ENCODE data around the gene GSAP.

The GSAP gene

DNA sequence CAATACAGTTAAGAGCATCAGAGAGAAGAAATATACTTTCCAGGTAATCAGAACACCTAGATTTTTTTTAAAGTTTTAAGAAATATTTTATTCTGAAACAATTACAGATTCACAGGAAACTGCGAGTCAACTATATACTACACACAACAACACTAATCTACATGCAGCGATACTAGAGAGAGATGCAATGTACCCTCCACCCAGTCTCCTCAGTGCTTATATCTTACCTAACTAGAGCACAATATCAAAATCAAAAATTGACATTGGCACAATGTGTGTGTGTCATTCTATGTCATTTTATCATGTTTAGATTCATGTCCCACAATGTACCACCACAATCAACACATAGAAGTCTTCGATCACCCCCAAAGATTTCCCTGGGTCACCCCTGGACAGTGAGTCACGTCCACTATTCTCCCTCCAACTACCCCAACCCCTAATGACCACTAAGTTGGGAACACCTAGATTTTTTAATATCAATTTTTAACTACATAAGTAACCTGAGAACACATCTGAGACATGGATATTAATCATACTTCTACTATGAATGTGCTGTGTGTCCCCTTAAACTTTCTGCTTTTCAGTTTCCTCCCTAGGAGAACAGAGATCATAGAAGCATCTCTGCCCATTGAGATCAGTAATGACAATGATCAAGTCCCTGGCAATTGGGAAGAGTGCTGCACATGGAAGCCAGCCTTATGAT is 86.5 kb downstream of the GSAP start:
- Histone ChIP-seq H3K9ac (ENCODE audit: low read depth, low read length) (no peak overlapping the region), H3K36me3 (ENCODE audit: insufficient read depth, low read length) (no peaks in the 10 kb centered on the region), H3K4me1 (ENCODE audit: insufficient read depth, low read length) (peaks cover 13% of the 10 kb centered on the region; the same call in 1 of the 2 replicates), H3K9me3 (ENCODE audit: control insufficient read depth, insufficient read depth, low read length) (no peaks in the 10 kb centered on the region)

DNA sequence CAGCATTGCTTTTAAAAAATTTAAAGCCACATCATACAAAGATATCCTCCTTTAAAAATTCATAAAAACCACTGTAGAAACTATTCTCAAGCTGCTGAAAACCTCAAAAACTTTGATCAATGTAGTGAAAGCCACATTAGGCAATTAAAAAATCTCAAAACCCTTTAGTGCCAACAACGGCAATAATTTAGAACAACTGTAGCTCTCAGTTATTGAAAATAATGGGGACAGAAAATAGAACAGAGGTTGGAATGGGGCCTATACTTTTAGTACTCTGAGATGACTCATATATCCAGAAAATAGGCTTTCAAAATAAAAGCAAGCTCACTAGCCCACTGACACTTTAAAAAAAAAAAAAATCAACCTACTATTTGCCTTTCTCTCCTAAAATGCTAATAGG is 87.5 kb downstream of the GSAP start:
- H3K9ac ChIP-seq (ENCODE audit: low read depth, low read length) = no peak overlapping the region

DNA sequence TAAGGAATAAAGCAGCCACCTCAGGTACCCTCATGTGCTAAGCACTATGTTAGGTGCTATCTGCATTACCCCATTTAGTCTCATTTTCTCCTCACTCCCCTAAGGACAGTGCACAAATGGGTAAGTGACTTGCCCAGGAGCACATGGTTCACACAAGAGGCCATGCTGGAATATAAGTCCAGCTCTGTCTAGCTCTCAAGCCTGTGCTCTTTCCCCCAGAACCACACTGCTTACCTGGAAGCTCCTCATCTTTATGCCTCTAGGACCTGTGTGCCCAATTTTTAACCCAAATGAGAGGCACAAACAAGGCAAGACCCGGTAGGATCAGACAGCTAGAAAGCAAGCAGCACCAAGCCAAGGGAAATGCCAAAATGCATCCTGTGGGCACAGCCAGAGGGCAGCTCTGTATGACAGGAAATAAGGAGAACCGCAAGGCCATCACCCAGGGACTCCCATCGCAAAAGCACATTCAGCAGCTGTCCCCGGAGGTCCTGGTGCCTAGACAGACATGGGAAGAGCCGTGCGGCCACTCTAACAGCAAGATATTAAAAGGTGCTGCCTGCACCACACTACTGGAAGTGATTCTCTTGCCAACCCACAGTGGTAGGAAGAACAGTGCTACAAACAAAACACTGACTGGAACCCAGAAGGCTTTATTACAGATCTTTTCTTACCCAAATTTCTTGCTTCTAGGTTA is 88.1 kb downstream of the GSAP start:
- H3K9me3 ChIP-seq (ENCODE audit: control insufficient read depth, insufficient read depth, low read length) = no peaks in the 10 kb centered on the region
- H3K36me3 ChIP-seq (ENCODE audit: insufficient read depth, low read length) = no peaks in the 10 kb centered on the region
- H3K4me1 ChIP-seq (ENCODE audit: insufficient read depth, low read length) = peaks cover 13% of the 10 kb centered on the region; the same call in 1 of the 2 replicates
- H3K9ac ChIP-seq (ENCODE audit: low read depth, low read length) = no peak overlapping the region

More for the DNA sequence above, 87.5 kb downstream of the GSAP start:
- peaks cover 13% of the 10 kb centered on the region; the same call in 1 of the 2 replicates for H3K4me1 ChIP-seq (ENCODE audit: insufficient read depth, low read length)
- no peaks in the 10 kb centered on the region for H3K9me3 ChIP-seq (ENCODE audit: control insufficient read depth, insufficient read depth, low read length)
- H3K36me3 ChIP-seq (ENCODE audit: insufficient read depth, low read length) = no peaks in the 10 kb centered on the region

DNA sequence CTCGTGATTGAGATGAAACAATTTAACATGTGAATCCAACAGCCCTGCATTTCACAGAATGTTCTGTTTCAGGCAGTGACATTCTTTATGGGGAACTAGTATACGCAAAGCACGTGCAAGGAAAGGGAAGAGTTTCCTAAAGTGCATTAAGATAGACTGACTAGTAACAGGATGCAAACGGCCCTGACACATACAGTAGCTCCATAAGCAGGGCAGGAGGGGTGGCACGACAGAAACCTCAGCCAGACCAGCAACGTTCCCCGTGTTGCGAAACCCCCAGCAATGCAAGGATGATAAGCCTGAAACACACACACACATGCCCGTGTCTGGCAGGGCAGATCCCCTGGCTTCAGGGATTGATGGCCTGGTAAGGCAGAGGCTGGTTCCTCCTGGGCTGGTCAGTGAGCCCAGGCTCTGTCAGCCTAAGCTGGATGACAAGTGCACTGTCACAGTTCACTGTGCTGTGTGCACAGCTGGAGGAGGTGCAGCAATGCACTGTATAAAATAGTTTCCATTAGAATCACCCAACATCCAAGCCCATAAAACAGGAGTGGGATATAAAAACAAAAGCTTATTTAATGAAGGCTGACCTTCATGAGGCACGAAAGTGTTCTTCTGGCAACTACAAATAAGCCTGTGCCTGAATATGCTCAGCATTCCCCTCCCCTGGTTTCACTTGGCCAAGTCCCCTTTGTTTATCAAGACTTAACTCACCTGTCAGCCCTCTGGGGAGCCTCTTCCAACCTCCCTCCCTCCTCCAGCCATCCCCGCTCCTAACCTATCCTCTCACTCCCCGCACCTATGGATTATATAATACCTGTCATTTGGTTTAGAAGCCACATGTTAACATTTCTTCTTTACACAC is 88.8 kb downstream of the GSAP start:
- no peaks in the 10 kb centered on the region for H3K9me3 ChIP-seq (ENCODE audit: control insufficient read depth, insufficient read depth, low read length)
- peaks cover 13% of the 10 kb centered on the region; the same call in 1 of the 2 replicates for H3K4me1 ChIP-seq (ENCODE audit: insufficient read depth, low read length)
- H3K36me3 ChIP-seq (ENCODE audit: insufficient read depth, low read length) = no peaks in the 10 kb centered on the region
- no peak overlapping the region for H3K9ac ChIP-seq (ENCODE audit: low read depth, low read length)

DNA sequence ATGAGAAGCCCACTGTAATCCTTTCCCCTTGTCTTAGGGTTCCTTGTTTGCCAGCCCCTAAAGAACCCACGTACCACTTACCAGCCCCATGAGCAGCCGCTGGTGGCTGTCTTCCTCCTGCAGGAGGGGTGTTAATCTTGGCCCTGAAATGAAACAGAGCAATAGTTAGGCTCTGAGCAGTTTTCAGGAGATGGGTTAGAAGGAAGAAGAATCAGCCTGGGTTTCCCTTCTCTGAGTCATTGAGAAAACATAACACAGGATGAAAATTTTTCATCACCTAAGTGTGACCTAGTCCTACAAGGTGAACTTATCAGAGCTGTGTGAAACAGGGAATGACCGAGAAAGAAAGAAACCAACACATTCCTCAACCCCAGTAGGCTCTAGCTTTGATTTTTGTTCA is 90.0 kb downstream of the GSAP start:
- Histone ChIP-seq H3K9ac (ENCODE audit: low read depth, low read length) (no peak overlapping the region), H3K9me3 (ENCODE audit: control insufficient read depth, insufficient read depth, low read length) (no peaks in the 10 kb centered on the region), H3K4me1 (ENCODE audit: insufficient read depth, low read length) (peaks cover 13% of the 10 kb centered on the region; the same call in 1 of the 2 replicates), H3K36me3 (ENCODE audit: insufficient read depth, low read length) (no peaks in the 10 kb centered on the region)

DNA sequence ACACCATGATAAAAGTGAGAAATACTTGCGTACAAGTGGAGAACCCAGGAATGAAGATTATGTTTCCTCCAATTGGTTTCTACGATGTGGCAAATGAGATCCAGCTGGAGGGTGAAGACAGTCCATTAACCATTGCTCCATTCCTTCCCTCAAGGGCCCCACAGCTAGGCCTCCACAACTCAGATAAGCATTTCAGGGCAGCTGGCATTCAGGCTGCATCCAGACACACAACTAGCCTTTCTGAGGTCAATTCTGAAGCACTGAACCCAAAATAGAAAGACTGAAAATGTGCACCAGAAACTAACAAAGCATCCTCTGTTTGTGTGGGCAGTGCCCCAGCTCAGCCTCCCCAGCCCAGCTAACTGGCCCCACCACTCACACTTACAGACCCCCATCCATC is 94.8 kb downstream of the GSAP start:
- Histone ChIP-seq H3K9ac (ENCODE audit: low read depth, low read length) (no peak overlapping the region), H3K9me3 (ENCODE audit: control insufficient read depth, insufficient read depth, low read length) (no peaks in the 10 kb centered on the region), H3K4me1 (ENCODE audit: insufficient read depth, low read length) (no peaks in the 10 kb centered on the region), H3K36me3 (ENCODE audit: insufficient read depth, low read length) (no peaks in the 10 kb centered on the region)

DNA sequence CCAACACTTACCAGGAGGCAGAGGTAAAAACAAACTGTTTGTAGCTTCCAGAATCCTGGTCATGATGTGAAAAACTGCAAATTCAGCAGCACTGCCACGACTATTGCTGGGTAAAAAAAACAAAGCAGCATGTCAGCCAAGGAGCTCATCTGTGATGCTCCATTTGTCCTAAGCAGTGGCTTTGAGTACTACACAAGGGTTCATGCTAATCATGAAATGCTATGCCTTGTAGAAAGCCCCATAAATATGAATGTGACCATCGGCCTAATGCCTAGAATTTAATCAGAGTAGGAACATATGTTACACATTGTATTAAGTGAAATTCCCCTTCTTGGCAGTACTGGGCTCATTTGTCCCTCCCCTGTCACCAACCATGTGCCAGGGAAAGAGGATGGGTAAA is 95.4 kb downstream of the GSAP start:
- Histone ChIP-seq H3K9me3 (ENCODE audit: control insufficient read depth, insufficient read depth, low read length) (no peaks in the 10 kb centered on the region), H3K9ac (ENCODE audit: low read depth, low read length) (no peak overlapping the region)

DNA sequence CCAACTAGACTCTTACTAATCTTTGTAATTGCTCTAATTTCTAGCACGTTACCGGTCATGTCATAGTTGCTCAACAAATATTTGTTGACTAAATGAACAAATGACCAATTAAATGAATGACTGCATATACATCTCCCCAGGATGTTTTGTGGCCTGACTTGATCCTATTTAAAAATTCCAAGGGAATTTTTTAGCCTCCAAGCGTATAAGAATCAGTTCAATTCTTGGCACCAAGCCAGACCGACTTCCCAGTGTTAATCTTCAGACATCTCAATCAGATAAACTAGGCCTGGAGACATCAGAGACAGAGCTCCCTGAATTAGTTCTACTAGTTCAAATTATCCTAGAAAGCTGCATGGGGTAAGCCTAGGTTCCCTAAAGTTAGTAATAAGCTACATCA is 96.0 kb downstream of the GSAP start:
- Histone ChIP-seq H3K9me3 (ENCODE audit: control insufficient read depth, insufficient read depth, low read length) (no peaks in the 10 kb centered on the region), H3K4me1 (ENCODE audit: insufficient read depth, low read length) (no peaks in the 10 kb centered on the region), H3K36me3 (ENCODE audit: insufficient read depth, low read length) (no peaks in the 10 kb centered on the region), H3K9ac (ENCODE audit: low read depth, low read length) (no peak overlapping the region)

More for the DNA sequence above, 95.4 kb downstream of the GSAP start:
- no peaks in the 10 kb centered on the region for H3K36me3 ChIP-seq (ENCODE audit: insufficient read depth, low read length)
- no peaks in the 10 kb centered on the region for H3K4me1 ChIP-seq (ENCODE audit: insufficient read depth, low read length)

DNA sequence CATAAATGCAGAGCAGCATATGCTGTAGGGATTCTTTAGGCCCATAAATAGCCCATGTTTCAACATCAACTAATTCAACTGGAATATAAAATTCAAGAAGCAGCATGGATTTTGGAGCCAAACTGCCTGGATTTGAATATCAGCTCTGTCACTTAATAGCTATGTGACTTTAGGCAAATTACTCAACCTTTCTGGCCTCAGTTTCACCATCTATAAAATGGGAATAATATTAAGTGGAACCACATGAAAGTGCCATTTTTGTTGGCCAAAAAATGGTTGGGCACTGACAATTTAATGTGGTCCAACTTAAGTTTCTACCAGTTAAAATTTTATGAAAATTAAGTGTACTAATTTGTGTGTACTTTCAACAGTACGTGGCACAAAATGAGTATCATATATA is 98.1 kb downstream of the GSAP start:
- Histone ChIP-seq H3K4me1 (ENCODE audit: insufficient read depth, low read length) (no peaks in the 10 kb centered on the region), H3K36me3 (ENCODE audit: insufficient read depth, low read length) (no peaks in the 10 kb centered on the region), H3K9me3 (ENCODE audit: control insufficient read depth, insufficient read depth, low read length) (no peaks in the 10 kb centered on the region), H3K9ac (ENCODE audit: low read depth, low read length) (no peak overlapping the region)

DNA sequence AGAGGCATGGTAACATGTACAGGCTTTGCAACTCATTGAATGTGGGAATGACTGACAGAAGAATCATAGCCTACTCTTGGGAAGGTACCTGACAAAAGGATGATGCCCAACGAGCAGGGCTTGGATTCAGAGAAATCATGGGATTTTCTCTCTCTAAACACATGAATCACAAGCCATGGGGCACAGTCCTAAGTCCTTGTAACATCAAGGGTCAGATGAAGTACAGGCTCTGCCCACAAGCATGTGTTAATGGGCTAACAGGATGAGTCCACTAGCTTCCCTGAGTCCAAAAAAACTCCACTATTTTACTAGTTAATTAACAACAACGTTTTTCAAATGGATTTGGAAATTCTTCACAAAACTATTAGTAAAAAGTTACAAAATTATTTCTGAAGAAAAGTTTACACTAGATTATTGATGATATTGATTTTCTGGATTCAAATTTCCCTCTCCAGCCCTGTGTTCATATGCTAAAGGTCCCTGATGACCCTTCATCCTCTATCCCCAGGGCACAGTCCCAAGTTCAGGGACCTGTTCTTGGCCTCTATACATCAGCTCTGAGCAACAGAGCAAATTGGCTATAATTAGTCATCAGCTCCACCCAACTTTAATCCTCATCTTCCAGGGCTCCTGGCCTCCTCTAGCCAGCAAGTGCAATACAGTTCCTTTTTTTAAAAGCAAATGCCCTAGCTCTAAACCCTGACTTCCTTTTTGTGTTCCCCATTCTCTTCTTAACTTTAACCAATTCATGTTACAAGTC is 99.8 kb downstream of the GSAP start:
- Histone ChIP-seq H3K9ac (ENCODE audit: low read depth, low read length) (no peak overlapping the region), H3K9me3 (ENCODE audit: control insufficient read depth, insufficient read depth, low read length) (no peaks in the 10 kb centered on the region), H3K4me1 (ENCODE audit: insufficient read depth, low read length) (no peaks in the 10 kb centered on the region), H3K36me3 (ENCODE audit: insufficient read depth, low read length) (no peaks in the 10 kb centered on the region)

DNA sequence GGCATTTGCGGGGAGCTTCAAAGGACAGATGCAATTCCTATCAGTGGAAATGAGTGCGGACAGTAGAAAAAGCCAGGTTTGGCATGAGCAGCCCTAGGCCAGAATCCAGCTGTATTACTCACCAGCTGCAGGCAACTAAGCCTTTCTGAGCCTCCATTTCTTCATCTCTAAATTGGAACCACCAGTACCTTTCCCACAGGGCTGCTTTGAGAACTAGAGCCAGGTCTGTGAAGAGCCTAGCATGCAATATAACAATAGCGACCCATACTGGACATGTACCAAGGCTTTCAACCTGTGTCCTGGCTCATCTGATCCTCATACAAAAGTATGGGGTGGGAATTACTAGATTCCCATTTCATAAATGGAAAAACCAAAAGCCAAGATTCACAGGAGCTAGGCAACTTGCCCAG is 101.0 kb downstream of the GSAP start:
- Histone ChIP-seq H3K9me3 (ENCODE audit: control insufficient read depth, insufficient read depth, low read length) (no peaks in the 10 kb centered on the region), H3K4me1 (ENCODE audit: insufficient read depth, low read length) (no peaks in the 10 kb centered on the region; the same call in 1 of the 2 replicates), H3K36me3 (ENCODE audit: insufficient read depth, low read length) (no peaks in the 10 kb centered on the region), H3K9ac (ENCODE audit: low read depth, low read length) (no peak overlapping the region)

DNA sequence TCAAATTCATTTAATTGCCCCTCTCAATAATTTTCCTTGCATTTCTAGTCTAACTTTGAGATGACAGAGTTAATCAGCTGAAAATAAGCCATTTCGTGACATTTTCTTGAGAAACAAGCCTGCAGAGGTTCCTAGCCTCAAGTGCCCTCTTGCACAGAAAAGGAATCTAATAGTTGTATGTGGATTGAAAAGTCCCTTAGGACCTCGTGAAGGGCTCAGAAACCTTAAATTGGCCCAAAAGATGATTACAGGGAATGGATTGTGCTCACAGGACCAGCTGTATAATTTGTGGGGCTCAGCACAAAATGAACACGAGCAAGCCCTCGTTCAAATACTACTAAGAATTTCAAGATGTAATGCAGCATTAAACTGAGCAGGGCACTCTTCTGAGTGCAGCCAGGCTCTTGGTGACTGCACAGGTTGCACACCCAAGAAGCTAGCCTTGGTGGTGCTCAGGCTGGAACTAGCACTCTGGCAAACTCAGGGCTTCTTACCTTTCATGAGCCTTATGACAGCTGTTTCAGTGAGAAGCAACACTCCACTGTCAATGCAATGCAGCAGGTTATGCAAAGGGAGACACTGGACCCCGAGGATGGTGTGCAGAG is 102.2 kb downstream of the GSAP start:
- Histone ChIP-seq H3K36me3 (ENCODE audit: insufficient read depth, low read length) (no peaks in the 10 kb centered on the region), H3K4me1 (ENCODE audit: insufficient read depth, low read length) (peaks cover 8% of the 10 kb centered on the region; the same call in 1 of the 2 replicates), H3K9ac (ENCODE audit: low read depth, low read length) (no peak overlapping the region), H3K9me3 (ENCODE audit: control insufficient read depth, insufficient read depth, low read length) (no peaks in the 10 kb centered on the region)

DNA sequence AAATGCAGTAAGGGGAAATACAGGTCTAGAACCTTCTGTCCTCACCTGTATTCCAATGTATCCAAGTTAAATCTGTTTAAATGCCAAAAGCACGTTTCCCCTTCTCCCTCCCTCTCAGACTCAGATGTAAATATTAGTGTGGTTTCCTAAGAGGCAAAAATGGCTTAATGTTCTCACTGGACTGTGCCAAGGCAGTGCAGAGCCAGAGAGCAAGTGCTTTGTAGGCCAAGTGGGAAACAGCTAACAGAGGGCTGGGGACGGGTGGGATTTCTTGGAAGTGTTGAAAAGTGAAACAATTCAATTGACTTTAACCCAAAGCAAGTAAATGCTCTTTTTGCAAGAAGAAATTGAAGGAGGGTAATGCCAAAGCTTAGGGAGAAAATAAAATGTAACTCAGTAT is 103.1 kb downstream of the GSAP start:
- Histone ChIP-seq H3K9ac (ENCODE audit: low read depth, low read length) (no peak overlapping the region), H3K9me3 (ENCODE audit: control insufficient read depth, insufficient read depth, low read length) (no peaks in the 10 kb centered on the region), H3K4me1 (ENCODE audit: insufficient read depth, low read length) (peaks cover 8% of the 10 kb centered on the region; the same call in 1 of the 2 replicates), H3K36me3 (ENCODE audit: insufficient read depth, low read length) (no peaks in the 10 kb centered on the region)
